Natural killer cell treated with Interleukin-12 subunit alpha and Interleukin-12 subunit beta and Interleukin-15 and Interleukin-18, amount 100 ng/mL, for 72 hours (primary cell): ENCODE results near the gene BCR. TPM values are rescaled to one million over a fixed set of nuclear protein-coding genes. Genes with fewer than 3 reads are reported as not detected.

Source experiments
- ATAC-seq, 2 donors: fragments of 150-1000 bp; cut with Tn5 transposase in 1 of 2; sonication (Bioruptor Pico), chemical (Tn5 transposase) in 1 of 2; 2 replicates each; pipeline ENCODE4 v1.10.0; 2021
- DNase-seq: peaks from one replicate; pipeline ENCODE4 v3.0.0; 2022; ENCODE audit warnings: low spot score
- H3K27ac Mint-ChIP-seq, 2 donors: 1 replicate in 1 of 2; 2 replicates in 1 of 2; pipeline ENCODE4 v1.8.0; 2022; ENCODE audit warnings: mixed read lengths in 2 of 2, mild to moderate bottlenecking in 1 of 2, moderate library complexity in 1 of 2
- H3K27me3 Mint-ChIP-seq, 2 donors: 1 replicate in 1 of 2; 2 replicates in 1 of 2; pipeline ENCODE4 v1.8.0; 2022; ENCODE audit warnings: mixed read lengths in 2 of 2
- H3K36me3 Mint-ChIP-seq: one replicate; pipeline ENCODE4 v1.8.0; 2022; ENCODE audit warnings: mixed read lengths
- H3K4me1 Mint-ChIP-seq, 2 donors: 1 replicate in 1 of 2; 2 replicates in 1 of 2; pipeline ENCODE4 v1.8.0; 2022; ENCODE audit warnings: low read depth in 2 of 2, mixed read lengths in 2 of 2, mild to moderate bottlenecking in 1 of 2
- H3K4me3 Mint-ChIP-seq: one replicate; pipeline ENCODE4 v1.8.0; 2022; ENCODE audit warnings: mixed read lengths
- H3K9me3 Mint-ChIP-seq: 2 replicates; pipeline ENCODE4 v1.8.0; 2022; ENCODE audit warnings: mixed read lengths
- total RNA-seq, 2 donors: library from RNA; stranded (reverse); gene quantifications; one replicate each; pipeline ENCODE4 v1.2.3, GENCODE V29; 2022

Gene BCR
- total RNA-seq, 2 donors from 2014 or later, result 55.4 to 65.8 TPM

DNA sequence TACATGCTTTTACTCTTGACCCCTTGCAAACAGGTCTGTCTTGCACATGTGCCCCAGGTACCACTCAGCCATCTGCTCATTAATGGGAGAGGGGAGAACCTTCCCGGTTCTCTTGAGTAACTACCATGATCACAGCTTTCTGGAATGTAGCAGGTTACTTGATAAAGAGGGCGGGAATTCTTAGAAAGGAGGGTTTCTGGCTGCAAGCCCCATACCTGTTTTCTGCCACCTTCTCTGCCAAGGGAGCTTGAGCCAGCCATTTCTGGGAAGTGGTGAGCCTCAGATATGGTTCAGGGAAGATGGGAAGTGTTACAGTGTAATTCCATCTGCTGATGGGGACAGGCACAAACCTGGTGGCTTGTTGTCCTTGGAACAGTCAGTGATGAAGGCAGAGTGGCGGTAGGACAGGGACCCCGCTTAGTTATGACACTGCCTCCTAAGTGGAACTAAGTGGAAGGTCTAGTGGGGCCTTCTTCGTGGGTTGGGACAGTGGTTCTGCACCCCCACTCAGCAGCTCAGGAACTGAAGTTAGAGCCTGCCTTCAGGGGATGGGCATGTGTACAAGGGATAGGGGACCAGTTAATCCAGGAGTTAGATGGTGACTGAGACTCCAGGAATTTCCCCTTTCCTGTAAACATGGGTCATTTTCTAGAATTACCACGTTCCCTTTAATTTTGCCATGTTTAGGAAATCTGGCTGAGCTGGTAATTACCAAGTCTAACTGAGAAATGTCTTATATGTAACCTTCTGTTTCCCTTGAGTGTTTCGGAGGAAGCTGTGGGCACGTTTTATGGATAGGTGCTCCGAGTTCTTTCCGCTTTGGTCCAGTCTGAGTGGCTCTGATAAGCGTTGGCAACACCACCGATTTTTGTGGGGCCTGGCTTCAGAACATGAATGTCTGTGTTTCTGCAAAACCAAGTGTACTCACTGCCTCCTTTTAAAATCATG, 35.3 kb downstream of the BCR start:
- Mint-ChIP-seq H3K9me3 (no peaks in the 10 kb centered on the region), H3K4me3 (peak overlapping the region; percentile 86), H3K36me3 (no peaks in the 10 kb centered on the region), H3K27me3 (no peaks in the 10 kb centered on the region), H3K4me1 (peaks cover 65 to 81% of the 10 kb centered on the region in 2 donors), H3K27ac (peak overlapping the region; percentile 74 to 76)
- ATAC-seq (no peak), DNase-seq (no peak)

DNA sequence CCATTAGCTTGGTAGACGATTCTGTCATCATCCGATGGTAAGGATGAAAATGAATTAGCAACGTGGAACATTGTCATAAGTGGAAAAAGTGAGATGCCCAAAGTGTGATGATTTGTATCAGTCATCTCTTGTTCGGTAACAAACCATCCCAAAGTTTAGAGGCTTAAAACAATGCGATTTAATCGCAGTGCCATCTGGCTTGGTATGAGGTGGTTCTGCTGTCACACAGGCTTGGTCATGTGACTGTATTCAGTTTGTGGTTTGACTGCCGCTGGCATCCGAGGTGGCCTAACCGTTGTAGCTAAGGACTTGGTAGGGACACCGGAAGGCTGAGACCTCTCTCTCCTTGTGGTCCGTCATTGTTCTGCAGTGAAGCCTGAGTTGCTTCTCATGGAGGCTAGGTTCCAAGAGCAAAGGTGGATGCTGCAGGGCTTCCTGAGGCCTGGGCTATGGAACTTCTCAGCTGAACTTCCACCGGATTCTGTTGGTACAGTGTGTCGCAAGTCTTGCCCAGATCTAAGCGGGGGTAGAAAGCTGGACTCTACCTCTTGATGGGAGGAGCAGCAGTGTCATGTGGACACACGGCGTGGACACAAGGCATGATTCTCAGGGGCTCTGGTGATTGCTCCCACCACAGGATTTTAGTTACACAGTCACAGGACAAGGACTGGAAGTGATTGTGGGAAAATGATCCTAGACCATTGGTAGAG, 36.3 kb downstream of the BCR start:
- Mint-ChIP-seq H3K36me3 (no peaks in the 10 kb centered on the region), H3K4me3 (peak overlapping the region; percentile 86), H3K27me3 (no peaks in the 10 kb centered on the region), H3K27ac (peak overlapping the region; percentile 74 to 76), H3K9me3 (no peaks in the 10 kb centered on the region), H3K4me1 (peaks cover 69 to 88% of the 10 kb centered on the region in 2 donors)
- ATAC-seq, result peak; percentile 76 to 78
- peak; percentile 72 for DNase-seq

DNA sequence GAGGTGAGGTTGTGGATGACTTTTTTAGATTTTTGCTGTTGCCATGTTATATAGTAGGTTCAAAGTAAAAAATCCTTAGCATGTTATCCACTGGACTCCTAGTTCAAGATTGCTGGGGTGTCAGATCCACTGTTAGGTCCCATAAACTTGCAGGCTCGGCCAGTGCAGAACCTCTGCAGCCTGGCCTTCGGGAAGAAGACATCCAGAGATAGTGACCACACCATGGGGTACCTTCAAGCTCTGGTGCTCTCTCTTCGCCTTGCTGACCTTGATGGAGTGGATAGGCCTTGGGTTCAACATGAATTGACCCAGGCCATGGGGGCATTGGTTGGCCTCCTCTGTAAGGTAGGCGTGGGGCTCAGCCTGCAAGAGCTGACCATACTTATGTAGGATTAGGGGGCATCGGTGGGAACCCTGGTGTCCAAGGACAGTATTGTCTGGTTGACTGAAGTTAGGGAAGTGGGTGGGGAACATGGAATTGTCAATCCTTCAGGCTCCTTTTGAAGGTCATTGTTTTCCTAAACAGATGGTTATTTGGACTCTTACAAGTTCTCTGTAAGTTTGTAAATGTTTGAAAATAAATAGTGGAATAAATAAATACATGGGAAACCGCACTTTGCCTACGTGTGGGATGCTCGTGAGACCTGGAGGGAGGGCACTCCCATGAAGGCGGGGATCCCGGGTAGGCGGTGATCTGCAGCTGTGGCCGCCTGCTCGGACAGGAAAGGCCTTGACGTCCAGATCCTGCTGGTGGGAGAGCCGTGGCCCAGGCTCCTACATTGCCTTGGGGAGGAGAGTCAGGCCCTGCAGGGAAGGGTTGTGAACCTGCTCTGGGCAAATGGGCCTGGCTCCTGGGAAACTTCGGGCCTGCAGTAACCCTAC, 37.1 kb downstream of the BCR start:
- peak overlapping the region; percentile 74 to 76 for H3K27ac Mint-ChIP-seq
- H3K9me3 Mint-ChIP-seq, result no peaks in the 10 kb centered on the region
- H3K4me1 Mint-ChIP-seq, result peaks cover 68 to 88% of the 10 kb centered on the region in 2 donors
- ATAC-seq, result no peak
- peak overlapping the region; percentile 86 for H3K4me3 Mint-ChIP-seq
- DNase-seq, result peak; percentile 56
- no peaks in the 10 kb centered on the region for H3K36me3 Mint-ChIP-seq
- no peaks in the 10 kb centered on the region for H3K27me3 Mint-ChIP-seq

DNA sequence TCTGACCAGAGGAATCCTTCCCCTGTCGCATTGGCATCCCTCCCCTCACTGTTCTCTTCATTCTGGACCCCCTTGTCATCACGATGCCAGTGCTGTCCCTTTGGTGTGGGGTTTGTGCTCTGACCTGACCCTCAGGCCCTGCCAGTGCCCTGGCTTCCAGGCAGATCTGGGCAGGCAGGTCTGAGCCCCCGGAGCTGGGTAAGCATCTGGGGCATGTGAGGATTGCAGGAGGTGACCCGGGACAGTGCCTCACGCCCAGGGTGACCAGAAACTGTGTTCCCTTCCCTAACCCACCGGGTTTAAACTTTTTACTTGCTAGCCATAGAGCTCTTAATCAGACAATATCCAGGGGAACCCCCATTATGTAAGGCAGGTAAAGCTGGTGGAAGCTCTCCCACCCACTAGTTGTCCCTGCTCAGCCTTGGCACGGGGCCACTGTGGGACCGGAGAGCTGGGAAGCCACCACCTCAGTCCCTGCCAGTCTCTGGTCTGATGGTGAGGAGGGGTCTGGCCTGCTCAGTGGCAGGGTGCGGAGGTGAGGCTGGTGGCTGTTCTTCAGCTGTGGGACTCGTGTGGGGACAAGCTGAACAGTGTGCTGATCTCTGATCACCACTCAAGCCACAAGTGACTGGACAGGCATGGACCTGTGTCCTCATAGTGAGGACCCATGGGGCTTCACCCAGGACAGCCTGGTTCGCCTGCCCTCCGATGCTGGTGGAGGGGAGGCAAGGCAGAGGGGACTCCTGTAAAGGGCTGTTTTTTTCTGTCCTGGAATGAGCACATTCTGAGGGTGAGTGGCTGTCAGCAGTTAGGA, 38.0 kb downstream of the BCR start:
- ATAC-seq (no peak), DNase-seq (peak; percentile 53)
- H3K9me3 Mint-ChIP-seq, result no peaks in the 10 kb centered on the region
- peaks cover 77 to 96% of the 10 kb centered on the region in 2 donors for H3K4me1 Mint-ChIP-seq
- peak overlapping the region; percentile 86 for H3K4me3 Mint-ChIP-seq
- H3K27ac Mint-ChIP-seq, result peak overlapping the region; percentile 74 to 76
- H3K27me3 Mint-ChIP-seq, result no peaks in the 10 kb centered on the region
- H3K36me3 Mint-ChIP-seq, result no peaks in the 10 kb centered on the region

- no peaks in the 10 kb centered on the region for H3K9me3 Mint-ChIP-seq
- no peak for ATAC-seq
These were observed 38.5 kb downstream of the BCR start for GRCh38 chr22:23218867-23219251.

DNA sequence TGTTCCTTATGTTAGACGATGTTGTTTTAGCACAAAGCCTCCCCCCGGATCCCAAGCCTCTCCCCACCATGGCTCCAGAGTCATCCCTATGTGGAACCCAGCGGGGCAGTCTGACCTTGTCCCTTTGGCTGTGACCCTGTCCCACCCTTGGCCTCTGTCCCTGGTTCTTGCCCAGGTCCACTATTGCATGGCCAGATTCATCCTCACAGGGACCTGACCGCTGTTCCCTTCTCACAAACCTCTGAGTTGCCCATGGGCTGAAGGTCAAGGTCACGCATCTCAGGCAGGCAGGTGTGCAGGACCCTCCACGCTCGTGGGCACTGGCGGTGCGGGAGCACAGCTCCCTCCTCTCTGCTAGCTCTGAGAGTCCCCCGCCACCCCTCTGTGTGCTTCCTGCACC, 39.0 kb downstream of the BCR start:
- Mint-ChIP-seq H3K4me1 (peaks cover 77 to 92% of the 10 kb centered on the region in 2 donors), H3K27ac (peak overlapping the region; percentile 74 to 76), H3K4me3 (peak overlapping the region; percentile 86), H3K27me3 (no peaks in the 10 kb centered on the region), H3K36me3 (no peaks in the 10 kb centered on the region), H3K9me3 (no peaks in the 10 kb centered on the region)
- ATAC-seq (peak in 1 of 2 donors; percentile 1), DNase-seq (no peak)

More at GRCh38 chr22:23218867-23219251, 38.5 kb downstream of the BCR start:
- DNase-seq, result peak; percentile 63
- Mint-ChIP-seq H3K36me3 (no peaks in the 10 kb centered on the region), H3K27me3 (no peaks in the 10 kb centered on the region), H3K27ac (peak overlapping the region; percentile 74 to 76), H3K4me3 (peak overlapping the region; percentile 86), H3K4me1 (peaks cover 77 to 92% of the 10 kb centered on the region in 2 donors)

DNA sequence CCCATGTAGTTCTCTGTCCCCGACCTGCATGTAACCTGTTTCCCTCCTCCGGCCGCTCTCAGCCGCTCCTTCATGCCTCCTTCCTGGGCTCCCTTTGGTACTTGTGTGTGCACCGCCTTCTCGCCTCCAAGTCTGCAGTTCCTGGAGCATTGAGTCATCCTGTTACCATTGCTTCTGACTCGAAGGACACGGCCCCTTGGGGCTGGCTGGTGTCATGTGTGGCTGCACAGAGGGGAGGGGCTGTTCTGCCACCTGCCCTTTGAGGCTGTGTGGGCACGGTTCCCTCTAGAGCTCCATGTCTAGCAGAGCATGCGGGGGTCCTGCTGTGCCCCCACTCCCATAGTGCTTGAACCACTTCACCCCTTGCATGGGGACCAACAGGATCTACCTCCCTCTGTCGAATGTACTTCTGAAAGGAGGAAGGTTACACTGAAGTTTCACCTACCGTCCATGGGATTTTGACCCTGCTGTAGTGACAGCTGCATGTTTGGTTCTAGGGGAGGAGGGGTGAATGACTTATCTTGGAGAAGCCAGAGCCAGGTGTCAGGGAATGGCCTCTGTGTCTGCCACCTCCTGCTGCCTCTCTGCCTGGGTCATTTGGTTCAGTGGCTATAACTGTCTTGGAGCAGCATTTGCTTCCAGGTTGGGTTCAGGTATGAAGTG, 39.6 kb downstream of the BCR start:
- ATAC-seq, result peak; percentile 88 to 90
- peak overlapping the region; percentile 74 to 76 for H3K27ac Mint-ChIP-seq
- no peaks in the 10 kb centered on the region for H3K9me3 Mint-ChIP-seq
- peak overlapping the region; percentile 86 for H3K4me3 Mint-ChIP-seq
- no peaks in the 10 kb centered on the region for H3K27me3 Mint-ChIP-seq
- DNase-seq, result peak; percentile 72
- peaks cover 79 to 90% of the 10 kb centered on the region in 2 donors for H3K4me1 Mint-ChIP-seq
- no peaks in the 10 kb centered on the region for H3K36me3 Mint-ChIP-seq

GRCh38 chr22:23220485-23221350, 40.4 kb downstream of the BCR start:
- Mint-ChIP-seq H3K4me3 (peak overlapping the region; percentile 86), H3K27ac (peak overlapping the region; percentile 74 to 76), H3K9me3 (no peaks in the 10 kb centered on the region), H3K27me3 (no peaks in the 10 kb centered on the region), H3K4me1 (peaks cover 87 to 91% of the 10 kb centered on the region in 2 donors), H3K36me3 (no peaks in the 10 kb centered on the region)
- ATAC-seq (peak; percentile 59 to 66), DNase-seq (peak; percentile 44)

- peaks cover 87 to 91% of the 10 kb centered on the region in 2 donors for H3K4me1 Mint-ChIP-seq
- no peaks in the 10 kb centered on the region for H3K27me3 Mint-ChIP-seq
- H3K4me3 Mint-ChIP-seq, result no peak overlapping the region
- H3K36me3 Mint-ChIP-seq, result no peaks in the 10 kb centered on the region
- ATAC-seq (no peak), DNase-seq (no peak)
- H3K27ac Mint-ChIP-seq, result peak overlapping the region; percentile 74 to 76
- H3K9me3 Mint-ChIP-seq, result no peaks in the 10 kb centered on the region
These were observed 41.1 kb downstream of the BCR start for GRCh38 chr22:23221351-23221804.

GRCh38 chr22:23222033-23222792, 41.9 kb downstream of the BCR start:
- ATAC-seq (no peak), DNase-seq (peak; percentile 50)
- H3K4me1 Mint-ChIP-seq, result peaks cover 85 to 89% of the 10 kb centered on the region in 2 donors
- peak overlapping the region; percentile 47 for H3K4me3 Mint-ChIP-seq
- peak overlapping the region; percentile 44 to 76 for H3K27ac Mint-ChIP-seq
- H3K36me3 Mint-ChIP-seq, result no peaks in the 10 kb centered on the region
- no peaks in the 10 kb centered on the region for H3K9me3 Mint-ChIP-seq
- H3K27me3 Mint-ChIP-seq, result no peaks in the 10 kb centered on the region
